NCI-H2227 (cell line): Measurements from ENCODE around the gene OOSP3.
"Not testable (repeated sequence)": the region's sequence is repeated elsewhere in the genome, so short reads cannot be mapped to it uniquely, and the experiment has no call there.

ENCODE experiments used
- DNase-seq: peaks from one replicate; lab custom pipeline; 2025; ENCODE audit not compliant: unreplicated experiment; lab: John Stamatoyannopoulos, UW

OOSP3 gene

GRCh38 chr11:59878575-59878974, at the start of gene OOSP3:
TSS of gene OOSP3 (plus strand) at chr11:59878782. CDS start at chr11:59878809, 27 bp downstream.
- no peak for DNase-seq

- no peak for DNase-seq
Measured at GRCh38 chr11:59829358-59829757, 49.2 kb upstream of the OOSP3 start.

- DNase-seq = no peak
Measured at GRCh38 chr11:59833602-59834001, 45.0 kb upstream of the OOSP3 start.

- no peak for DNase-seq
Measured at GRCh38 chr11:59839615-59840014, 39.0 kb upstream of the OOSP3 start.

GRCh38 chr11:59841514-59841913, 37.1 kb upstream of the OOSP3 start:
- no peak for DNase-seq

- no peak for DNase-seq
Measured at GRCh38 chr11:59842316-59842715, 36.3 kb upstream of the OOSP3 start.

GRCh38 chr11:59845399-59845798, 33.2 kb upstream of the OOSP3 start, which contains the start of gene CBLIF:
TSS of gene CBLIF (minus strand) at chr11:59845499. CDS start at chr11:59845453, 46 bp downstream.
- no peak for DNase-seq

- no peak for DNase-seq
Measured at GRCh38 chr11:59846556-59846955, 32.0 kb upstream of the OOSP3 start.

GRCh38 chr11:59847626-59848025, 31.0 kb upstream of the OOSP3 start:
- no peak for DNase-seq

- DNase-seq = not testable (repeated sequence)
Measured at GRCh38 chr11:59848439-59848838, 30.1 kb upstream of the OOSP3 start.

- no peak for DNase-seq
Measured at GRCh38 chr11:59849129-59849528, 29.5 kb upstream of the OOSP3 start.

GRCh38 chr11:59849551-59849950, 29.0 kb upstream of the OOSP3 start:
- DNase-seq = not testable (repeated sequence)

GRCh38 chr11:59851416-59851815, 27.2 kb upstream of the OOSP3 start:
- not testable (repeated sequence) for DNase-seq

- no peak for DNase-seq
Measured at GRCh38 chr11:59854871-59855270, 23.7 kb upstream of the OOSP3 start.

- no peak for DNase-seq
Measured at GRCh38 chr11:59857439-59858434, 20.8 kb upstream of the OOSP3 start.

GRCh38 chr11:59859673-59860072, 18.9 kb upstream of the OOSP3 start:
- DNase-seq = no peak

- DNase-seq = no peak
Measured at GRCh38 chr11:59862252-59862651, 16.3 kb upstream of the OOSP3 start.

- no peak for DNase-seq
Measured at GRCh38 chr11:59865031-59865430, 13.6 kb upstream of the OOSP3 start.

- no peak for DNase-seq
Measured at GRCh38 chr11:59866397-59866796, 12.2 kb upstream of the OOSP3 start, which contains the start of gene TCN1. TSS of gene TCN1 (minus strand) at chr11:59866487. CDS start at chr11:59866470, 17 bp downstream.

GRCh38 chr11:59866836-59867235, 11.7 kb upstream of the OOSP3 start:
- no peak for DNase-seq

GRCh38 chr11:59867946-59868345, 10.6 kb upstream of the OOSP3 start:
- DNase-seq = no peak

- no peak for DNase-seq
Measured at GRCh38 chr11:59872076-59872475, 6.5 kb upstream of the OOSP3 start.
